ENCODE data around the gene NELFB. TPM values are rescaled to one million over a fixed set of nuclear protein-coding genes. Genes with fewer than 3 reads are reported as not detected.

NELFB gene
- total RNA-seq, 1 experiment from 2014 or later, result 72.6 TPM

DNA sequence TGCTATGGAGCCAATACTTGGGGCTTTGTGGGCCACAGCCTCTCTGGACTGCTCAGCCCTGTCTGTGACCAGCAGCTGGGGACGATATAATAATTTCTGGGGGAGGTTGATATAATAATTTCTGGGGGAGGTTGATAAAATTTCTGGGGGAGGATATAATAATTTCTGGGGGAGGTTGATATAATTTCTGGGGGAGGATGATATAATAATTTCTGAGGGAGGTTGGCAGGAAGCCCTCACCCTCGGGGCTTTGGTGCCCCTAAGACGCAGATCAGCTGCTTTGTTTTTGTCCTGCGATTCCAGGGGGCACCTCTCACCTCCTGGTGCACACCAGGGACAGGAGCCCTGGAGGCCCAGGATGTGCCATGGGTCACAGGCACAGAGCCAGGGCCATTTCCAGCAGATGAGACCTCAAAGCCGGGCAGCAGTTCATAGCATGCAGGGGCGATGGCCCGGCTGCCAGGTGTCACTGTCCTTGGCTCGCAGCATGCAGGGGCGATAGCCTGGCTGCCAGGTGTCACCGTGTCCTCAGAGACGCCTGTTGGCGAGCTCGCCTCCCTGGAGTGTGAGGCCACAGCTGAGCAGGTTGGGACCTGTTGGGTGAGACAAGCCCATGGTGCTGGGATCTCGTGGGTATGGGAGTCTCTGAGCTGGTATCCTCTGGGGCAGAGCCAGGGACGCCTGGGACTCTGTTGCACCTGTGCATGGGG, 18.6 kb downstream of the NELFB start:
- intact Hi-C loops (cut with micrococcal nuclease; ENCODE audit: unreplicated experiment), result no loop called here
- H3K27ac ChIP-seq (ENCODE audit: low read depth, low read length, poor library complexity, severe bottlenecking), result no peak overlapping the region
- BruUV-seq (replicated peaks), result no TSS peak
- no peaks in the 10 kb centered on the region for H3K9me3 ChIP-seq (ENCODE audit: low read depth, low read length, poor library complexity, severe bottlenecking)
- TF ChIP-seq, protein P1, sequence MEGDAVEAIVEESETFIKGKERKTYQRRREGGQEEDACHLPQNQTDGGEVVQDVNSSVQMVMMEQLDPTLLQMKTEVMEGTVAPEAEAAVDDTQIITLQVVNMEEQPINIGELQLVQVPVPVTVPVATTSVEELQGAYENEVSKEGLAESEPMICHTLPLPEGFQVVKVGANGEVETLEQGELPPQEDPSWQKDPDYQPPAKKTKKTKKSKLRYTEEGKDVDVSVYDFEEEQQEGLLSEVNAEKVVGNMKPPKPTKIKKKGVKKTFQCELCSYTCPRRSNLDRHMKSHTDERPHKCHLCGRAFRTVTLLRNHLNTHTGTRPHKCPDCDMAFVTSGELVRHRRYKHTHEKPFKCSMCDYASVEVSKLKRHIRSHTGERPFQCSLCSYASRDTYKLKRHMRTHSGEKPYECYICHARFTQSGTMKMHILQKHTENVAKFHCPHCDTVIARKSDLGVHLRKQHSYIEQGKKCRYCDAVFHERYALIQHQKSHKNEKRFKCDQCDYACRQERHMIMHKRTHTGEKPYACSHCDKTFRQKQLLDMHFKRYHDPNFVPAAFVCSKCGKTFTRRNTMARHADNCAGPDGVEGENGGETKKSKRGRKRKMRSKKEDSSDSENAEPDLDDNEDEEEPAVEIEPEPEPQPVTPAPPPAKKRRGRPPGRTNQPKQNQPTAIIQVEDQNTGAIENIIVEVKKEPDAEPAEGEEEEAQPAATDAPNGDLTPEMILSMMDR (conservative IDR thresholded peaks at IDR 0.05; ENCODE audit: low read depth, low read length), result no peak
- TF ChIP-seq EZH2 (IDR thresholded peaks at IDR 0.05; ENCODE audit: borderline replicate concordance, low read depth, low read length, poor library complexity, severe bottlenecking), result no peak
- peaks cover 12% of the 10 kb centered on the region for H3K36me3 ChIP-seq (ENCODE audit: insufficient read depth, low read length, poor library complexity, severe bottlenecking)
- peaks cover 14% of the 10 kb centered on the region for H3K4me1 ChIP-seq (ENCODE audit: insufficient read depth, low read length, poor library complexity, severe bottlenecking)
- no peak for DNase-seq (ENCODE audit: low spot score)
- ChIA-PET CTCF (interaction anchor here (0.6 kb wide), 1 partner anchor 382 kb away, joined by 3 read pairs; no protein-coding TSS in a partner anchor), POLR2A (ENCODE audit: low non-redundant PET) (no interaction called here)
- no peak overlapping the region for H3K4me3 ChIP-seq (ENCODE audit: low read depth, low read length, poor library complexity, severe bottlenecking)
- H3K27me3 ChIP-seq (replicated peaks; ENCODE audit: insufficient read depth, low read depth, low read length, poor library complexity), result no peaks in the 10 kb centered on the region

DNA sequence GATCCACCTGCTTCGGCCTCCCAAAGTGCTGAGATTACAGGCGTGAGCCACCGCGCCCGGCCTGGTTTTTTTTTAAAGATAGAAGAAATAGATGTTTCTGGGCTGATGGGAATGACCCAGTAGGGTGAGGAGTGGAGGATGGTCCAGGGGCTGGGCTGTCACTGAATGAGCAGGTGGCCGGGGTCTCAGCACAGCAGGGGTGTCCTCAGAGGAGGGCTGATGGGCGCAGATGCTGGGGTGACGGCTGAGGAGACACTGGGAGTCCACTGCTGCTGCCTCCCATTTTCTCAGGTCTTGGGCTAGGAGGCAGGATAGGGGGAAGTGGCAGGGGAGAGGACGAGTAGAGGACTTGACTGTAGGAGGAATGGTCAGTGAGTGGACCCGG, 20.1 kb downstream of the NELFB start:
- H3K27ac ChIP-seq (ENCODE audit: low read depth, low read length, poor library complexity, severe bottlenecking), result no peak overlapping the region
- POLR2A ChIA-PET (ENCODE audit: low non-redundant PET), result no interaction called here

DNA sequence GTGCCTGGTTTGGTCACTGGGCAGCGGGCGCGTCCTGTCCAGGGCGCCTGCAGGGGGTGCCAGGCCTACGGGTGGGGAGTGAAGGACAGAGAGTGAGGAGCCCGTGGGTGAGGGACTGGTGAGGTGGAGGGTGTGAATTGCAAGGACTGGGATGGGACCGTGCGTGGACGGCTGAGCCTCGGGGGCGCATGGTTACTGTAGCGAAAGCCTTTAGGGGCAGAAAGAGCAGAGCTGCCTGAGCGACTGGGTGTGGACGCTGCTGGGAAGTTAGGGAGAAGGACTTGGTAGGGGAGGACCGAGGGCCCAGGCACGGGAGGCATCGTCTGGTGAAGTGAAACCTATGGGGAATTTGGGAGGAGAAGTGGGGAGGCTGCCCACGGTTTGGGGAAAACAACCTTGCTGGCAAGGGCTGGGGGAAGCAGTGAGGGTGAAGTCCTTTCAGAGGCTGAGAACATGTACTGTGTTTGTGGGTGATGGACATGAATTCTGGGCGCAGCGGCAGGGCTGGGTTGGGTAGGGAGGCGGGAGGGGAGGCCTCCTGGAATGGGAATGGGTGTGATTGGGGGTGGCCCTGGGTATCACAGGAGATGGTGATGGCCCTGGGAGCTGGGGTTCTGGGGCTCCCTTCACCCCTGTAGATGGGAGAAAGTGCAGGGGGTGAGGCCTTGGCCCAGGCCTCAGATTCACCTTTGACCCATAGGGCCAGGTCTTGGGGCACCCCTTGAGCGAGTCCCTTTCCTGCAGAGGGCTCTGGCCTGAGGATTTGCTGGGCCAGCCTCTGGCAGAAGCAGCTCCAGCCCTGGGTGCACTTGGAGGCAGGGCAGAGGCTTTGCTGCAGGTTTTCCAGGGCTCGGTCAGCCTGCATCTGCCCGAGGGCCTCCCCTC, 20.7 kb downstream of the NELFB start:
- no peak overlapping the region for H3K4me3 ChIP-seq (ENCODE audit: low read depth, low read length, poor library complexity, severe bottlenecking)
- peaks cover 20% of the 10 kb centered on the region for H3K4me1 ChIP-seq (ENCODE audit: insufficient read depth, low read length, poor library complexity, severe bottlenecking)
- intact Hi-C loops (cut with micrococcal nuclease; ENCODE audit: unreplicated experiment), result no loop called here
- TF ChIP-seq, protein P1 (conservative IDR thresholded peaks at IDR 0.05; ENCODE audit: low read depth, low read length), result no peak
- no peak for TF ChIP-seq EZH2 (IDR thresholded peaks at IDR 0.05; ENCODE audit: borderline replicate concordance, low read depth, low read length, poor library complexity, severe bottlenecking)
- ChIA-PET CTCF (no interaction called here), POLR2A (ENCODE audit: low non-redundant PET) (no interaction called here)
- peak overlapping the region; percentile 77 for H3K27ac ChIP-seq (ENCODE audit: low read depth, low read length, poor library complexity, severe bottlenecking)
- no peaks in the 10 kb centered on the region for H3K9me3 ChIP-seq (ENCODE audit: low read depth, low read length, poor library complexity, severe bottlenecking)
- DNase-seq (ENCODE audit: low spot score), result no peak
- H3K27me3 ChIP-seq (replicated peaks; ENCODE audit: insufficient read depth, low read depth, low read length, poor library complexity), result no peaks in the 10 kb centered on the region
- no TSS peak for BruUV-seq (replicated peaks)
- H3K36me3 ChIP-seq (ENCODE audit: insufficient read depth, low read length, poor library complexity, severe bottlenecking), result peaks cover 8% of the 10 kb centered on the region

More for the DNA sequence above, 20.1 kb downstream of the NELFB start:
- peaks cover 14% of the 10 kb centered on the region for H3K4me1 ChIP-seq (ENCODE audit: insufficient read depth, low read length, poor library complexity, severe bottlenecking)
- TF ChIP-seq, protein P1 (conservative IDR thresholded peaks at IDR 0.05; ENCODE audit: low read depth, low read length), result no peak
- TF ChIP-seq EZH2 (IDR thresholded peaks at IDR 0.05; ENCODE audit: borderline replicate concordance, low read depth, low read length, poor library complexity, severe bottlenecking), result no peak
- no peak for DNase-seq (ENCODE audit: low spot score)
- no peaks in the 10 kb centered on the region for H3K9me3 ChIP-seq (ENCODE audit: low read depth, low read length, poor library complexity, severe bottlenecking)
- intact Hi-C loops (cut with micrococcal nuclease; ENCODE audit: unreplicated experiment), result no loop called here
- no peak overlapping the region for H3K4me3 ChIP-seq (ENCODE audit: low read depth, low read length, poor library complexity, severe bottlenecking)
- no peaks in the 10 kb centered on the region for H3K27me3 ChIP-seq (replicated peaks; ENCODE audit: insufficient read depth, low read depth, low read length, poor library complexity)
- CTCF ChIA-PET, result no interaction called here
- H3K36me3 ChIP-seq (ENCODE audit: insufficient read depth, low read length, poor library complexity, severe bottlenecking), result peaks cover 8% of the 10 kb centered on the region
- BruUV-seq (replicated peaks), result no TSS peak
